Suprapubic skin (tissue), 3 donors: ENCODE data around the gene LGALS8.

Experiments used
- CTCF ChIP-seq, 2 donors: fragments of 200-600 bp in 1 of 2; fragments of 450-650 bp in 1 of 2; sonication (generic) in 1 of 2; IDR thresholded peaks; one replicate each; pipeline ENCODE4 v1.5.1; 2016 to 2019; ENCODE audit warnings: antibody characterized with exemption in 2 of 2, mild to moderate bottlenecking in 1 of 2, moderate library complexity in 1 of 2
- POLR2AphosphoS5 ChIP-seq, 3 donors: sonication (generic); formaldehyde crosslinking; IDR thresholded peaks; one replicate each; pipeline ENCODE4 v1.6.1; 2017; ENCODE audit warnings: antibody characterized with exemption in 3 of 3

- no peak for TF ChIP-seq CTCF (IDR thresholded peaks at IDR 0.05)
- no peak for TF ChIP-seq POLR2AphosphoS5 (IDR thresholded peaks at IDR 0.05)
Measured at GRCh38 chr1:236486356-236487002, 37.3 kb upstream of the LGALS8 start.
